GM11168 (cell line): ENCODE measurements around the gene FBXW5.

Source experiments
- in situ Hi-C: fragments of 300-500 bp; cut with MboI; formaldehyde crosslinking; loops from one replicate; pipeline ENCODE4 v1.12.0; 2022; ENCODE audit warnings: low sequenced_read_pairs; ENCODE audit not compliant: unreplicated experiment

FBXW5 gene, protein sequence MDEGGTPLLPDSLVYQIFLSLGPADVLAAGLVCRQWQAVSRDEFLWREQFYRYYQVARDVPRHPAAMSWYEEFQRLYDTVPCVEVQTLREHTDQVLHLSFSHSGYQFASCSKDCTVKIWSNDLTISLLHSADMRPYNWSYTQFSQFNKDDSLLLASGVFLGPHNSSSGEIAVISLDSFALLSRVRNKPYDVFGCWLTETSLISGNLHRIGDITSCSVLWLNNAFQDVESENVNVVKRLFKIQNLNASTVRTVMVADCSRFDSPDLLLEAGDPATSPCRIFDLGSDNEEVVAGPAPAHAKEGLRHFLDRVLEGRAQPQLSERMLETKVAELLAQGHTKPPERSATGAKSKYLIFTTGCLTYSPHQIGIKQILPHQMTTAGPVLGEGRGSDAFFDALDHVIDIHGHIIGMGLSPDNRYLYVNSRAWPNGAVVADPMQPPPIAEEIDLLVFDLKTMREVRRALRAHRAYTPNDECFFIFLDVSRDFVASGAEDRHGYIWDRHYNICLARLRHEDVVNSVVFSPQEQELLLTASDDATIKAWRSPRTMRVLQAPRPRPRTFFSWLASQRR

DNA sequence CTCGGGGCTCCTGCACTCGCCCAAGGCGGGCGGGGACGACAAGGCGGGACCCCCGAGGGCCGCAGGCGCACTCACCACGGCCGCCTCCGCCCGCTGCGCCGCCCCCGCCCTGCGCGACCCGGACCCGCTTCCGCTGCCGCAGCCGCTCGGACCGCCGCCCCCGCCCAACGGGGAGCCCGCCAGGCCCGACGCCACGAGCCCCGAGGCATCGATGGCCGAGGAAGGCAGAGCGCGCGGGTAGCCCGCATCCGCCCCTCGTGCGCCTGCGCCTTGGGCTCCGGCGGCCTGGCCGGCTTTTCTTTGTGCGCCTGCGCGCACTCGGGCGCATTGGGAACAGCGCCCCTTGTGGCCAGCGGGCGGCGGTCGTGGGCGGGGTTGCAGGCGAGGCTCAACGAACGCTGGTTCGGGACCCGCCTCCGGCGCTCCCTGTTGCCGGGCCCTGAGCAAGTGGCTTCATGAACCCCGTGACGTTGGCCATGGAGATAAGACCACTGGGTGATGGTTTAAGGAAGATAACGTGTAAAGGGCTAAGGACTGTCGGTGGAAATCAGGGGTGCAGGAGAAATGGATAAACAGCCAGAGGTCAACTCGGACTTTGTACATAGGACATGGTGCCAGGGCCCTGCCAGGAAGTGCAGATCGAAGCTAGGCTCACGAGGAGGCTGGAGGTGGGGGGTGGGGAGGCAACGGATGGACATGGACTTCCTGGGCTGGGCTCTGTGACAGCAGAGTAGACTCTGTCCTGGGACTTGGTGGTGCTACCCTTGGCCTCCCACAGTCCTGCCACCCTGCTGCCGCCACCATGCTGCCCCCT is at the start of gene FBXW5, which contains the start of gene C8G:
Gene FBXW5 (minus strand): TSS at position 220 of the 814 bp plus-strand sequence. CDS start 655 bp downstream, outside the sequence.
Gene C8G (plus strand): TSS at position 725 of the 814 bp plus-strand sequence. CDS start 78 bp downstream, at position 803.
- in situ Hi-C loops = no loop called here

DNA sequence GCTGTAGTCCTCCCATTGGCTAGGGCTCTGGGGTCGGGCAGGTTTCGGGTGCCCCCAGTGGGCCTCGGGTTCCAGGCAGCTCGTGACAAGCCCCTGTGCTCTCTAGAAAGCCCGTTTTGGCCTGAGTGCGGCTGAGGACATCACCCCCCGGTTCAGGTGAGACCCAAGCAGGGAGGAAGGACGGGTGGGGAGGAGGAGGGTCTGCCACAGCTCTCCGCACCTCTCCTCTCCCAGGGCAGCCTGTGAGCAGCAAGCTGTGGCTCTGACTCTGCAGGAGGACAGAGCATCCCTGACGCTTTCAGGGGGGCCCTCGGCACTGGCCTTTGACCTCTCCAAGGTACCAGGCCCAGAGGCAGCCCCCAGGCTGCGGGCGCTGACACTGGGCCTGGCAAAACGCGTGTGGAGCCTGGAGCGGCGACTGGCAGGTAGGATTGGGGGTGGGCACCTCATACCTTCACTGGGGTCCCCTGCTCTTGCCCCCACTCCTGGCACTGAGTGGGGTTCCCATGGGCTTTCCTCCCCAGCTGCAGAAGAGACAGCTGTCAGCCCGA is 48.4 kb upstream of the FBXW5 start:
- in situ Hi-C loops = no loop called here

DNA sequence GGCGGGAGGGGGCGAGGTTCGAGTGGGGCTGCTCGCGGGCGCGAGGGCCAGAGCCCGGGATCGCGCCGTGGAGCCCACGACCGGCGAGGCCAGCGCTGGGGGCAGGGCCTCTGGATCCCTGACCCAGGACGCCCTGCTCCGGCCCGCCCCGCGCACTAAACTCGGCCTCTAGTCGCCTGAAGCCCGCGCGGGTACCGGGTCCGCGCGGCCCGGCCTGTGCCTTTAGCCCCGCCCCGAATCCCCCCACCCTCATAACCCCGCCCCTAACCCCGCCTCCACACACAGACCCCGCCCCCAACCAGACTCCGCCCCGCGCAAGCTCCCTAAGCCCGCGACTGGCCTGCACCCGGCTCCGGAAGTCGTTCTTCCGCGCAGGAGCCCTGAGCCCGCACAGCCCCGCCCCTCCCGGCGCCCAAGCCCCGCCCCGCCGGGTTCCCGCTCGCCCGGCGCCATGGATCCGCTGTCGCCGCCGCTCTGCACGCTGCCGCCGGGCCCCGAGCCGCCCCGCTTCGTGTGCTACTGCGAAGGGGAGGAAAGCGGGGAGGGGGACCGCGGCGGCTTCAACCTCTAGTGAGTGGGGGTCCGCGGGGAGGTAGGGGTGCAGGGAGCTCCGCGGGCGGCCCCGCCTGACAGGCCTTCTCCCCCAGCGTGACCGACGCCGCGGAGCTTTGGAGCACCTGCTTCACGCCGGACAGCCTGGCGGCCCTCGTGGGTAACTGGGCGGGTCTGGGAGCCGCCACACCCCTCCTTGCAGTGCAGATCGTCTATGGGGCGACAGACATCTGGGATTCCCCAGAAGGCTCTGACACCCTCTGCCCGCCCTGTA is 47.7 kb upstream of the FBXW5 start, which contains the start of gene PAXX:
Gene PAXX (plus strand): TSS at position 430 of the 826 bp plus-strand sequence. CDS start 22 bp downstream, at position 452.
- in situ Hi-C loops = no loop called here

DNA sequence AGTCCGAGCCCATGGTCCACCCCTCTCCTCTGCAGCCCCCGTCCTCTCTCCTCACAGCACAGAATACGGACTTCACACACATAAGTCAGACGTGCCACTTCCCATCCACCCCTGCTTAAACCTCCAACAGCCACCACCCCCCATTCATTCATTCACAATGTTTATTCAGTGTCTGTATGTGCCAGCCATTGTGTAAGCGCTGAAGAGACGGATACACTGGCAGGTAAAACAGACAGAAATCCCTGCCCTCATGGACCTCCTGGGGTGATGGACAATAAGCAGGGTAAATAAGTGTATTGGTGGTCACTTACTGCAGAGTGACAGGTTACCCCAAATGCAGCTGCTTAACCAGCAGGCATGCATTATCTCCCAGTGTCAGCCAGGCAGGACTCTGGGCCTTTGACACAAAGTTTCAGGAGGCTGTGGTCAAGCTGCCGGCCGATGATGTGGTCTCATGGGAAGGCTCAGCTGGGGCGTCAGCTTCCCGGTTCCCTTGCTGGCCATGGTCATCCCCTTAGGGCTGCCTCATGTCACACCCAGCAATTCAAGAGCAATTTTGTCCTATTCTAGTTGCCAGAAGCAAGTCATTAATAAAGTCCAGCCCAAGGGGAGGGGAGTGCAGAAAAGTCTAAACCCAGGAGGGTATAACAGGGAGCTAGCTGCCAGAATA is 45.8 kb upstream of the FBXW5 start:
- in situ Hi-C loops = no loop called here

DNA sequence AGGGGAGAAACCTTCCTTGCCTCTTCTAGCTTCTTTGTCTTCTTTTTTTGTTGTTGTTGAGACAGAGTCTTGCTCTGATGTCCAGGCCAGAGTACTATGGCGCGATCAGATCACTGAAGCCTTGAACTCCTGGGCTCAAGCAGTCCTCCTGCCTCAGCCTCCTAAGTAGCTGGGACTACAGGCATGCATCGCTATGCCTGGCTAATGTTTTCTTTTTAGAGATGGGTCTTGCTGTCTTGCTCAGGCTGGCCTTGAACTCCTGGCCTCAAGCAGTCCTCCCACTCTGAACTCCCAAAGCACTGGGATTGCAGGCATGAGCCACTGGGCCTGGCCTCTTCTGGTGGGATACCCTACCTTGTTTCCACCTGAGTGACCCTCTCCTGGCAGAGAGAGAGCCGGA is 44.3 kb upstream of the FBXW5 start:
- in situ Hi-C loops = no loop called here

DNA sequence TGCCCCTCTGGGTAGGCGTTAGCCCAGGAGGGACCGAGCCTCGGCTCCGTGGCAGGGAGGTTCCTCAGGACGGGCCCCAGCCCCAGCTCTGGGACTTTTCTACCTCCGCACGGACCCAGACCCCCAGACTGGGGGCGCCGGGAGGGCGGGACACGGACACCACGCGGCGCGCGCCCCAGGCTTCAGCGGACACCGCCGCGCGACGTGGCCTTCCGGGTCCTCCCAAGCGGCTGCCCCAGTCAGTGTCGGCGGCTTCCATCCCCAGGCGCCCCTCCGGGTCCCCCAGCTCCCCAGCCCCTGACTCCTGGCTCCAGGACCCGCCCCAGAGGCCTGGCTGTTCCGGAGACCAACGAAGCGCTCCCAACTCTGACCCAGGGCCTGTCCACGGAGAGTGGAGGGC is 41.3 kb upstream of the FBXW5 start:
- in situ Hi-C loops = no loop called here

DNA sequence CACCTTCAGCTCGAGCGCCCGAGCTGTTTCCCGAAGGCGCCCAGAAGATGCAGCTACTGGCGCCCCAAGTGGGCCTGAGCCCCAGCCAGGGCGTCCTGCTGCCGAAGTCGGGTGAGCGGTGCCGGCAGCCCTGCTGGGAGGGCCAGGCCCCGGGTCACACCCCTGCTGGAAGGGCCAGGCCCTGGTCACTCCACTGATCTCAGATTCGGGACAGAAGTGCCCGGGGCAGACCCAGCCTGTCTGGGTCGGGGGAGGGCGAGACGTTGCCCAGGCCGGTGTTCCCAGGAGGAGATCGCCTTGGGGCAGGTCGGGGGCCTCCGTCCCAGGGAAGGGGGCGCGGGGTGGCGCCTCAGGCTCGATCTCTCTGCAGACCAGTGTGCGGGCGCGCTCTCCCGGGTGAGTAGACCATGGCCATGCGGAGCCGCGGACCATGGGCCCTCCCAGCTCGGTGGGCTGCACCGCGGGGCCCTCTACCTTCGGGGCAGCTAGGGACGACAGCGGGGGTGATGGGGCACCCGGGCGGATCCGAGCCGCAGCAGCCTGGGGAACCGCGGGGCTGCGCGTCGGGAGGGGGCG is 40.6 kb upstream of the FBXW5 start:
- in situ Hi-C loops = no loop called here

DNA sequence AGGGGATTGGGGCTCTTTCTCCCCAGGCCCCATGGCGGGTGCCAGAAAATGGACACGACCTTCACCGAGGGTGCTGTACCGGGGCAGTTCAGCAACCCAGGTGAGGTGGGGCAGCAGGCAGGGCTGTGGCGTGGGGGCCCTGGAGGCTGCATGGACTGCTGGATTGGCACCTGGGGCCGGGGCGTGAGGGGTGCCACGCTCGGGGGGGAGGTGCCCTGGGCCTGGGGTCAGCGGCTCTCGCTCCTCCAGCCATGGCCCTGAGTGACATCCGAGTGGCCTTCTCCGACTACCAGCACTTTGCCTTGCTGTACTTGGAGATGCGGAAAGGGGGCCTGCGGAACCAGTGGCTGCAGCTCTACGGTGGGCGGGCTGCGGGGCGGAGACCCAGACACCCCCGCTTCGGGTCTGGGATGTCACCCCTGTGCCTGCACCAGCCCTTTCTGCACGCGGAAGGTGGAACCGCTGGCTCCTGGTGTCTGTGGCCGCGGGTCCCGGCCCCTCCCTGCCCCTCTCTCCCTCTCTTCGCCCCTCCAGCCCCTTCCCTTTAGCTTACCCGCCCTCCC is 40.0 kb upstream of the FBXW5 start:
- in situ Hi-C loops = no loop called here

DNA sequence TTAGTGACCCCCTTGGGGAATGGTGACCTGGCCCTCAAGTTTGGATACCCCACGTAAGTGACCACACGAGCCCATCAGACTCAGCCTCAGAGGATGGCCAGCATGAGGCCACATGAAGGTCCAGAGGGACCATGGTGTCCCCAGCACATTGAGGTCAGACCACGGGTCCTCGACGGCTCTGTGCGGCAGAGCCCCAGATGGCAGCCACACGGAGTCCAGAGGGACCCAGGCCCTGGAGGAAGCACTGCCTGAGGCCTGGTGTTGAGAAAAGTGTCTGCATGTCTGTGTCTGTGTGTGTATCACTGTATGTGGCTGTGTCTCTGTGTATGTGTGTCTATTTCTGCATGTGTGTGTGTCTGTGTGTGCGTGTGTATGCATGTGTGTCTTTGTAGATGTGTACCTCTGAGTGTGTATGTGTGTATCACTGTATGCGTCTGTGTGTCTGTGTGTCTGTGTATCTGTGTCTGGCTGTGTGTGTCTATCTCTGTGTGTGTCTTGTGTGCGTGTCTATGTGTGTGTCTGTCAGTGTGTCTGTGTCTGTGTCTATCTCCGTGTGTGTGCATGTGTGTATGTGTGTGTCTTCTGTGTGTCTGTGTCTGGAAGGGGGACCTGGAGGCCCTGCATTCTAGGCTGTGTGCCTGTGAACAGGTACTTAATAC is 39.2 kb upstream of the FBXW5 start:
- in situ Hi-C loops = no loop called here

DNA sequence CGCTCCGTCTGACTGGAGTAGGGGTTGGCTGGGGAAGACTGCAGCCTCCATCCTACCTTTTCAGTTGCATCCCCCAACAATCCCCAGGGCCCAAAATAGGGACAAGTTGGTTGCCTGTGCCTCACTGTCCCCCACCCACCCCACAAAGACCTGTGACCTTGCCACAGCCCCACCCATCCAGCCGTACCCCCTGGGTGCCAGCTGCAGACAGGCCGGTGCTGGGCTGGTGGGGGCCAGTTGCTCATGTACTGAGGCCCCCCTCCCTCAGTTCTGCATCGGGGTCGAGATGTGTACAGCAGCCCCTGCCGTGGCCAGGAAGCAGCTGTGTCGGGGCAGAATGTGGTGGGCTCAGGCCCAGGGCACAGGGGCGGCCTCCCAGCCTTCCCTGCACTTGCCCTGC is 38.6 kb upstream of the FBXW5 start:
- in situ Hi-C loops = no loop called here

DNA sequence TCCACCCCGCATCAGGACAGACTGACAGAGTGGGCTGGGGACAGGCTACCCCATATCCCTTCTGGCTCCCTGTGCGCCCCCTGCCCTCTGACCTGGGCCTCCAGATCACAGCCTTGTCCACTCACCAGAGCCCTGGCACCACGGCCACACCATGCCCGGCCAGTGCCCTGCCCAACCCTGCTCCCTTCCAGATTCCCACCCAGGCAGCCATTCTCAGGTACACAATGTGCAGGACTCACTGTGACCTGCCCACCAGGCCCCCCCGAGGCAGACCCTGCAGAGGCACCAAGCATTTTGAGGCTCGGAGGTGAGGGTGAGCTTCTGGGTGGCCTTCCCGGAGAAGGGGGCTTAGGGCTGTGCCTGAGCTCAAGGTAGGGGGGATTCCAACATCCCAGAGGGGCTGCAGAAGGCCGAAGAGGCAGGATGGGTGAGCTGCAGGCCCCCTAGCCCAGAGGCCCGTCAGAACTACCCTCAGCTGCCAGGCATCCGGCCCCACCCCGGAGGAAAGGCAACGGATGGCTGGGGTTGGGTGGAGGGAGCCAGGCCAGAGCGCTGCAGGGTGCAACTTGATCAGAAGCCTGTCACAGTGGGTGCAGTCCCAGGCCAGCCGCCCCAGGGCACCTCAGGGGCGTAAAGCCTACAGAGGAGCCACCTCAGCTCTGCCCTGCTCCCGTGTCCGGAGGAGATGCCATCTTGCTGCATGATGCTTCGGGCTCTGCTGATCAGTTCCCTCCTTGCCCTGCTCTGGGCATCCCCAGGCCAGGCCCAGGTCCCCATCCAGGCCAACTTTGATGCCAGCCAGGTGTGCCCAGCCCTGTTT is 37.9 kb upstream of the FBXW5 start, which contains the start of gene LCNL1:
Gene LCNL1 (plus strand): TSS at position 762 of the 820 bp plus-strand sequence. CDS start 594 bp downstream, outside the sequence.
- in situ Hi-C loops = no loop called here

DNA sequence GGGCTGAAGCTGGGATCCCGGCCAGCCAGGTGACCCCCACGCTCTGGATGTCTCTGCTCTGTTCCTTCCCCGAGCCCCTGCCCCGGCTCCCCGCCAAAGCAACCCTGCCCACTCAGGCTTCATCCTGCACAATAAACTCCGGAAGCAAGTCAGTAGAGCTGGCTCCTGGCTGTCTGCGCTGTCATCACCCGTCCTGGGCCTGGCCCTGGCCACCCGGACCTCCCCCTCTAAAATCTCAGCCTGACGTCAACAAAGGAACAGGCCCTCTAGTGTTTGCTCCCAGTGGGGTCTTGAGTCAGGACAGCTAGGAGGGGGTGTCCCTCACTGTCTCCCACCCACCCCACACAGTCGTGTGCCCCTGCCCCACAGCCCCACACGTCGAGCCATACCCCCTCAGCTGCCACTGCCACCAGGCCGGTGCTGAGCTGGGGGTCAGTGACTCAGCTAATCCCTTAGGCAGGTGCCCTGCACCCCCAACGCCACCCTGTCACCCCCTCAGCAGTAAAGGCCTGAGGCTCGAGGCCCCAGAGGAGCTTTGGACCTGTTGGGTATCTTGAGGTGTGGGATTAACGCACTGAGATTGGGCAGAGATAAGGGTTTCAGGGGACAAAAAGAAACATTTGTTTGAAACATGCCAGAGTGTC is 37.2 kb upstream of the FBXW5 start:
- in situ Hi-C loops = no loop called here

DNA sequence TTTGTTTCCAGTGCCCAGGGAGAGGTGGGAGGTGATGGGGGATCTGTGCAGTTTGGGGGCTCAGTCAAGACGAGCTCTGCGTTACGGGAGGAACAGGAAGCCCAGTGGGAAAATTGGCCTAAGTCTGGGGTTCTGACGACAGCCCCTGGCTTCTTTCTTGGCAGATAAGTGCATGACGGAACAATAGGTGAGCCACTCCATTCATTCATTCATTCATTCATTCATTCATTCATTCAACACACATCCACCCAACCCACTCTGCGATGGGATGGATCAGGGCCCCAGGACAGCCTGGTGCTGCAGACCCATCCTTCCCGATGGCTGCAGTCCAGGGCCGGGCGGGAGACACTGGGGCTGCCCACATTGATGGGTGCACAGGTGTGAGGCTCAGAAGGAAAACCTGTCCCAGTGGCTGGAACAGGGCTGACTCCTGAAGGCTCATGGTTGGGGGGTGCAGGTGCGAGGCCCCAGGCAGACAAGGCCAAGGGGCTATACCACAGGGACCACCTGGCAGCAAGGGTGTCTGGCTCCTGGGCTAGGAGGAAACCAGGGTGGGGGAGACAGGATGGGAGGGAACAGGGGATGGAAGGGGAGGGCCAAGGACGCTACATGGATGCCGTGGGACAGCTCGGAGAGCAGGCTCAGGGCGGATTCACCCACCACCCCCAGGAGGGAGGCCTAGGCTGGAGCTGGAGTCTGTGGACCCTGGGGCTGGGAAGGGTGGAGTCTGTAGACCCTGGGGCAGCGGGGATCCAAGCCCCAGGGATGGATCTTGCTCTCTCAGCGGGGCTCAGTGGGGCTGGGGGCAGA is 36.3 kb upstream of the FBXW5 start:
- in situ Hi-C loops = no loop called here

DNA sequence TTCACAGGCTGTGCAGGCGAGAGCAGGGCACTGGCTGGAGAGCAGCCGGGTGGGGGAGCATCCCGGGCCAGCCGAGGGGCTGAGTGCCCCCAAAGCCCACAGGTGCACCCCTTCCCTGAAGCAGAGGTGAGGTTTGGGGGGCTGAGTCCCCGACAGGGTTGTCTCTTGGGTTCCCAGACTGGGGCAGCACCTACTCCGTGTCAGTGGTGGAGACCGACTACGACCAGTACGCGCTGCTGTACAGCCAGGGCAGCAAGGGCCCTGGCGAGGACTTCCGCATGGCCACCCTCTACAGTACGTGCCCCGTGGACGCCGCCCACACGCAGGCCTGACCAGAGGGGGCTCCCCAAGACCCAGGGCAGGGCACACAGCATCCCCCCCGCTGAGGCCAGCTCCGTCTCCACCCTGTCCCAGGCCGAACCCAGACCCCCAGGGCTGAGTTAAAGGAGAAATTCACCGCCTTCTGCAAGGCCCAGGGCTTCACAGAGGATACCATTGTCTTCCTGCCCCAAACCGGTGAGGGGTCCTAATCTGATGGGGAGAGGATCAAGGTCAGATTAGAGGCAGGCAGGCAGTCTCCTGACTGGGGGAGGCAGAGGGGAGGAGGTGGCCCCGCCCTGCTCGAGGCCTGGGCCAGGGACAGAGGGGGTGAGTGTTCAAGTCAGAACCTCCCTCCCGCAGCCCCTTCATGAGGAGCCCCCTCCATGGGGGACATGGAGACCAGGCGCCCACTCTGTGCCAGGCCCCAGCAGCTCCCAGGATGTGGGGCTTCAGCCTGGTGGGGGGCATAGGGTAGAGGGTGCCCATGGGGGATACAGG is 35.4 kb upstream of the FBXW5 start:
- in situ Hi-C loops = no loop called here
